ENCODE measurements around the gene SERPINB10.

SERPINB10 gene

GRCh38 chr18:63888470-63889190, 19.1 kb upstream of the SERPINB10 start:
- Histone ChIP-seq H3K9me2 (replicated peaks; ENCODE audit: insufficient read depth, low read length) (no peaks in the 10 kb centered on the region), H3K9me3 (replicated peaks; ENCODE audit: insufficient read depth, low read length) (no peaks in the 10 kb centered on the region), H2AFZ (ENCODE audit: low read length) (no peak overlapping the region), H3F3A (ENCODE audit: insufficient read depth, low read length) (no peaks in the 10 kb centered on the region), H3K4me3 (ENCODE audit: low read length) (no peak overlapping the region), H4K20me1 (ENCODE audit: insufficient read depth, low read length) (no peaks in the 10 kb centered on the region), H3K36me3 (replicated peaks; ENCODE audit: insufficient read depth, low read length) (no peaks in the 10 kb centered on the region), H3K27ac (ENCODE audit: low read length) (no peak overlapping the region), H3K79me2 (ENCODE audit: low read length) (no peaks in the 10 kb centered on the region), H3K4me2 (ENCODE audit: low read depth, low read length) (no peak overlapping the region), H3K9ac (ENCODE audit: low read length) (no peak overlapping the region), H3K4me1 (ENCODE audit: low read length) (no peaks in the 10 kb centered on the region), H3K27me3 (replicated peaks; ENCODE audit: insufficient read depth, low read length) (no peaks in the 10 kb centered on the region)
- TF ChIP-seq CTCF (IDR thresholded peaks at IDR 0.05; ENCODE audit: low read length), result no peak
- TF ChIP-seq EZH2phosphoT487 (IDR thresholded peaks at IDR 0.05; ENCODE audit: low read length), result no peak
- TF ChIP-seq EZH2 (optimal IDR thresholded peaks at IDR 0.05; ENCODE audit: low read depth, low read length), result no peak
- DNase-seq, result no peak

GRCh38 chr18:63889626-63890025, 18.1 kb upstream of the SERPINB10 start:
- TF ChIP-seq EZH2phosphoT487 (IDR thresholded peaks at IDR 0.05; ENCODE audit: low read length) (no peak), EZH2 (optimal IDR thresholded peaks at IDR 0.05; ENCODE audit: low read depth, low read length) (no peak), CTCF (IDR thresholded peaks at IDR 0.05; ENCODE audit: low read length) (no peak)
- Histone ChIP-seq H3F3A (ENCODE audit: insufficient read depth, low read length) (no peaks in the 10 kb centered on the region), H3K27ac (ENCODE audit: low read length) (no peak overlapping the region), H3K27me3 (replicated peaks; ENCODE audit: insufficient read depth, low read length) (no peaks in the 10 kb centered on the region), H3K9me3 (replicated peaks; ENCODE audit: insufficient read depth, low read length) (no peaks in the 10 kb centered on the region), H2AFZ (ENCODE audit: low read length) (no peak overlapping the region), H4K20me1 (ENCODE audit: insufficient read depth, low read length) (no peaks in the 10 kb centered on the region), H3K4me2 (ENCODE audit: low read depth, low read length) (no peak overlapping the region), H3K4me1 (ENCODE audit: low read length) (no peaks in the 10 kb centered on the region), H3K9ac (ENCODE audit: low read length) (no peak overlapping the region), H3K79me2 (ENCODE audit: low read length) (no peaks in the 10 kb centered on the region), H3K4me3 (ENCODE audit: low read length) (no peak overlapping the region), H3K36me3 (replicated peaks; ENCODE audit: insufficient read depth, low read length) (no peaks in the 10 kb centered on the region), H3K9me2 (replicated peaks; ENCODE audit: insufficient read depth, low read length) (no peaks in the 10 kb centered on the region)
- no peak for DNase-seq

- no peak overlapping the region for H3K4me3 ChIP-seq (ENCODE audit: low read length)
- H3K79me2 ChIP-seq (ENCODE audit: low read length), result no peaks in the 10 kb centered on the region
- TF ChIP-seq EZH2 (optimal IDR thresholded peaks at IDR 0.05; ENCODE audit: low read depth, low read length) (no peak), EZH2phosphoT487 (IDR thresholded peaks at IDR 0.05; ENCODE audit: low read length) (no peak), CTCF (IDR thresholded peaks at IDR 0.05; ENCODE audit: low read length) (no peak)
- no peaks in the 10 kb centered on the region for H3K9me2 ChIP-seq (replicated peaks; ENCODE audit: insufficient read depth, low read length)
- DNase-seq, result no peak
- no peaks in the 10 kb centered on the region for H3F3A ChIP-seq (ENCODE audit: insufficient read depth, low read length)
- H3K27ac ChIP-seq (ENCODE audit: low read length), result no peak overlapping the region
- no peak overlapping the region for H3K4me2 ChIP-seq (ENCODE audit: low read depth, low read length)
- no peaks in the 10 kb centered on the region for H3K27me3 ChIP-seq (replicated peaks; ENCODE audit: insufficient read depth, low read length)
- no peaks in the 10 kb centered on the region for H3K9me3 ChIP-seq (replicated peaks; ENCODE audit: insufficient read depth, low read length)
- H4K20me1 ChIP-seq (ENCODE audit: insufficient read depth, low read length), result no peaks in the 10 kb centered on the region
- no peak overlapping the region for H3K9ac ChIP-seq (ENCODE audit: low read length)
- H3K4me1 ChIP-seq (ENCODE audit: low read length), result no peaks in the 10 kb centered on the region
- H3K36me3 ChIP-seq (replicated peaks; ENCODE audit: insufficient read depth, low read length), result no peaks in the 10 kb centered on the region
- no peak overlapping the region for H2AFZ ChIP-seq (ENCODE audit: low read length)
Observed at GRCh38 chr18:63890237-63890949, 17.4 kb upstream of the SERPINB10 start.
